Femur (tissue), 1 donor: ENCODE data around the gene FGL2.
"Not testable (repeated sequence)": the region's sequence is repeated elsewhere in the genome, so short reads cannot be mapped to it uniquely, and the experiment has no call there.

Experiments used
- DNase-seq: peaks from one replicate; pipeline ENCODE4 v3.0.0-alpha.2; 2017

Gene FGL2

DNA sequence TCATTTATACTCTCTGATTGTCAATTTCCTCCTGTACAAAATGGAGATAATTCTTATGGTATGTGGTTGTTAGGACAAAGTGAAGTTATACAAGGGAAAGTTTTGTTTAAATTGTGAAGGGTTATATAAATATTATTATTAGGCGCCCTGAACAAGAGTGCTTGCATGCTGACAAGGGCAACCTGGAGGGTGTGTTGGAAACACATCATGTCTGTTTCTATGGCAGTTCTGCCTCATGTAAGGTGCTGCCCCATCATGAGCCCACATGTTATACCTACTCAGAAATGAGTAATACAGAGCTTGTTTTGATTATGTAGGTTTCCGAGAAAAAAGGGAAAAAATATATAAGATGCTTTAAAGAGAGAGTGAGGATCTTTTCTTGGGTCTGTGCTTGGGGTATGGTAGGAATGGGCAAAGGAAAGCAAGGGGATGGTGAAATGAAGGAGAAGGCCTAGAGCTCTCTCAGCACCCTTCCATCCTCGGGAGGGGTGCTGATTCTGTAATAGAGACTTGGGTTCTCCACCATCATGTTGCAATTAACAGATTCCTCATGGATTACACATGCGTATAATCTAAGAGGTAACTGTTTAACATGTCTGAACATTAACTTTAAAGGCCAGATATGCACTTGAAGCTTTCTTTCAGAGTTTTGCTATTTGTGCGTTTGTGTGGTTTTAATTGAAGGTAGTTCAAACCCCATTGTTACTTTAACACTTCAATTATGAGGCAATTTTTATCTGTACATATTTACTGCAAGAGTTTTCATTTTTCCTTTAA, 43.8 kb downstream of the FGL2 start:
- DNase-seq, result not testable (repeated sequence)

GRCh38 chr7:77154917-77155464, 44.6 kb downstream of the FGL2 start:
- not testable (repeated sequence) for DNase-seq

DNA sequence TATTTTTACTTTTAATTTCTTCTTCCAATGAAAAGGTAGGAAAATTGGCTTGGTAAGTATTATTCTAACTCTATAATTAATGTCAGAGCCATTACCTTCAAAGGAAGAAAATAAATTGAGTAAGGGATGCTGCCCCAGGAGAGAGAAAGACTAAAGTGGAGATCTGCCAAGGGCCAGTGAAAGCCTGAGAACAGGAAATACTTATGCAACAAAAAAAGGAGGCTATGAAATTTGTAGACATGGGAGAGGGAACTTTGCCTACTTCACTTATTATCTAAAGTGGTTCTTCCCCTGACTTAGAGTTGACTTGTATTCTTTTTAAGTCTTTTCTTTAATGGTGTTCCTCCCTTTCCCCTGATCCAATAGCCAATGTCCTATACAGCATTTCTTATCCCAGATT, 47.4 kb downstream of the FGL2 start:
- not testable (repeated sequence) for DNase-seq
